Measurements from ENCODE around the gene ATP5ME.
A peak's percentile ranks its signal among the peaks of the same experiment; 100 is the strongest.
"Not testable (repeated sequence)": the region's sequence is repeated elsewhere in the genome, so short reads cannot be mapped to it uniquely, and the experiment has no call there.

The ATP5ME gene

DNA sequence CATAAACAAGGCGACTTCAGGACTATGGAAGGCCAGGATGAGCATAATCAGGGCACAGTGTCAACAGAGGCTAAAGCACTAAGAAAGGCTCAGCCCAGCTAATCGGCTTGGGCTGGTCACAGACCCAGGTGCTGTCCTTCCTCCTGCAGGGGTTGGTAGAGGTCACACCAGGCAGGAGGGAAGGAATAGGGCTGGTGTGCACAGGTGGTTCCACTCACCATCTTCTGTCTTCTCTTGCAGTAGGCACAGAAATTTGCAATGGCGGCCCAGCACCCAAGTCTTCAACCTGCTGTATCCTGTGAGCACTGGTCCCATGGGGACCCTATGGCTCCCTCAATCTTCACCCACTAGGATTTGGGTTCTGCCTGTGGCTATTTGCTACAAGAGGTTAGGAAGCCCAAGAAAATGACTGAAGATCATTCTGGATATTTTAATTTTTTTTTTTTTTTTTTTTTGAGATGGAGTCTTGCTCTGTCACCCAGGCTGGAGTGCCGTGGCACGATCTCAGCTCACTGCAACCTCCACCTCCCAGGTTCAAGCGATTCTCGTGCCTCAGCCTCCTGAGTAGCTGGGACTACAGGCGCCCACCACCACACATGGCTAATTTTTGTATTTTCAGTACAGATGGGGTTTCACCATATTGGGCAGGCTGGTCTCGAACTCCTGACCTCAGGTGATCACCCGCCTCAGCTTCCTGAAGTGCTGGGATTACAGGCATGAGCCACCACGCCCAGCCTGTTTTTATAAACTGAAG lies 4.1 kb downstream of the ATP5ME start:
- H3K4me1 ChIP-seq (ENCODE audit: control insufficient read depth in 5 of 5, insufficient read depth in 5 of 5, low read length in 5 of 5): peaks cover 2 to 16% (median 10%) of the 10 kb centered on the region in 5 donors
- H3K27me3 ChIP-seq (ENCODE audit: control insufficient read depth in 5 of 5, insufficient read depth in 4 of 5, low read length in 5 of 5): peaks cover 0 to 14% (median 7%) of the 10 kb centered on the region in 5 donors
- H3K36me3 ChIP-seq (ENCODE audit: control insufficient read depth in 5 of 5, insufficient read depth in 5 of 5, low read length in 5 of 5): peaks cover 0 to 22% (median 19%) of the 10 kb centered on the region in 5 donors
- not testable (repeated sequence) for H3K9ac ChIP-seq (ENCODE audit: low read length in 5 of 5); H3K27ac ChIP-seq (ENCODE audit: low read depth, low read length); H3K4me3 ChIP-seq (ENCODE audit: low read depth in 1 of 5, low read length in 5 of 5); H3K9me3 ChIP-seq (ENCODE audit: control insufficient read depth in 5 of 5, low read length in 5 of 5)

DNA sequence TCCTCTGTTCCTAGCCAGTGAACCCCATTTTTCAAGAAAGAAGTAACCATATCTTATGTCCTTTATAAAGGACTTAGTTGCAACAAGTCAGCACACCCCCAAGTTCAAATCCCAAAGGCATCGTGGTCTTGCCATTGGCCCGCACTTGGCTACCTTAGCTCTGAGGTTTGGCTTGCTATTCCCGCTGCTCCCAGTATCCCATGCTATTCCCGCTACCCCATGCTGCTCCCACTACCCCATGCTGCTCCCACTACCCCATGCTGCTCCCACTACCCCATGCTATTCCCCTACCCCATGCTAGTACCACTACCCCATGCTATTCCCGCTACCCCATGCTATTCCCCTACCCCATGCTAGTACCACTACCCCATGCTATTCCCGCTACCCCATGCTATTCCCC lies 5.9 kb downstream of the ATP5ME start:
- H3K9ac ChIP-seq (ENCODE audit: low read length in 5 of 5); H3K9me3 ChIP-seq (ENCODE audit: control insufficient read depth in 5 of 5, low read length in 5 of 5); H3K4me3 ChIP-seq (ENCODE audit: low read depth in 1 of 5, low read length in 5 of 5); H3K27ac ChIP-seq (ENCODE audit: low read depth, low read length): not testable (repeated sequence)
- H3K4me1 ChIP-seq (ENCODE audit: control insufficient read depth in 5 of 5, insufficient read depth in 5 of 5, low read length in 5 of 5): peaks cover 0 to 13% (median 12%) of the 10 kb centered on the region in 5 donors
- peaks cover 2 to 24% (median 11%) of the 10 kb centered on the region in 5 donors for H3K27me3 ChIP-seq (ENCODE audit: control insufficient read depth in 5 of 5, insufficient read depth in 4 of 5, low read length in 5 of 5)
- H3K36me3 ChIP-seq (ENCODE audit: control insufficient read depth in 5 of 5, insufficient read depth in 5 of 5, low read length in 5 of 5): peaks cover 0 to 22% (median 19%) of the 10 kb centered on the region in 5 donors

DNA sequence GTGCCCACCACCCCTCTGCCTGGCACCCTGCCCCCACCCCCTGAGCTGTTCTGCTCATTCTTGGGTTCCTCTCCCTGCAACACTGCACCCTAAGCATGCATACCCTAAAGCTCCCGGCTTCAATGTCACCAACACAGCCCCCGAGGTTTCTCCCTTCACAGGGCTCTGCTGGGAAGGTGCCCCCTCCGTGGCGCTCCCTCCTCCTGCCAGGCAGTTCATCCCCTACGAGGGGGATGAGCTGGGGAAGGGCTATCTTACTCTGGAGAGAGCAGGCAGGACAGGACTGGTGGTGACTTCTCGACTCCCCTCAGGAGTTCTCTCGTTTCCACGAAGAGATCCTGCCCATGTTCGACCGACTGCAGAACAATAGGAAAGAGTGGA lies 6.5 kb downstream of the ATP5ME start:
- Histone ChIP-seq H3K36me3 (ENCODE audit: control insufficient read depth in 5 of 5, insufficient read depth in 5 of 5, low read length in 5 of 5) (peaks cover 0 to 21% (median 19%) of the 10 kb centered on the region in 5 donors), H3K27me3 (ENCODE audit: control insufficient read depth in 5 of 5, insufficient read depth in 4 of 5, low read length in 5 of 5) (peaks cover 2 to 27% (median 14%) of the 10 kb centered on the region in 5 donors), H3K27ac (ENCODE audit: low read depth, low read length) (no peak overlapping the region), H3K9me3 (ENCODE audit: control insufficient read depth in 5 of 5, low read length in 5 of 5) (no peaks in the 10 kb centered on the region), H3K9ac (ENCODE audit: low read length in 5 of 5) (no peak overlapping the region), H3K4me1 (ENCODE audit: control insufficient read depth in 5 of 5, insufficient read depth in 5 of 5, low read length in 5 of 5) (peaks cover 0 to 13% (median 11%) of the 10 kb centered on the region in 5 donors), H3K4me3 (ENCODE audit: low read depth in 1 of 5, low read length in 5 of 5) (no peak overlapping the region)

DNA sequence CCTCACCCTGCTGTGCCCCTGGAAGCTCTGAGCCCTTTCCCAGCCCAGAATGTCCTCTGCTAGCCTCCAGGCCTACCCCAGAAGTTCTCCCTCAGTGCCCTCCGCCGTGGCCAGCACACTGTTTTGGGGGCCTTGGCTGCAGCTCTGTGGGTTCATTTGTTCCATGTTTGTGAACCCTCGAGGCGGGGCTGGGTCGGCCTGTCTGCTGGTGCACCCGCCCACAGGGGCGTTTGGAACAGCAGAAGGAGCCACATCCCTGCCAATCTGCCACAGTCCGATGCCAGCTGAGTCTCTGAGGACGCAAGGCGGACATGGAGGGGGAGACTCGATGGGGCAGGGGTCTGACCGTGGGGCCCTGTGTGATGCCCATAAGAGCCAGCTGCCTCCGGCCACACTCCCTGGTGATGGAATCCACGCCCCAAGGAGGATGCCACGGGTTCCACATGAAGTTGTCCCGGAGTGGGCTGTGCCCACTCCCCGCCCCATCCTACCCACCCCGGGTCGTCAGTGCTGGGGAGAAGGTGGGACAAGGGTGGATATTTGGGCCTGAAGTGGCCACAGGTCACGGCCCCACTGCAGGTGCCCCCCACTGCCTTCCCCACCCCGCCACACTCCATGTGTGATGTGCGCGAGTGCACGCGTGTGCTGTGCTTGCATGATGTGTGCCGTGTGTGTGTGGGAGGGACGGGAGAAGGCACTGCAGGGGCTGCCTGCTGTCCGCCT lies 7.1 kb downstream of the ATP5ME start:
- Histone ChIP-seq H3K27me3 (ENCODE audit: control insufficient read depth in 5 of 5, insufficient read depth in 4 of 5, low read length in 5 of 5) (peaks cover 2 to 30% (median 14%) of the 10 kb centered on the region in 5 donors), H3K4me3 (ENCODE audit: low read depth in 1 of 5, low read length in 5 of 5) (no peak overlapping the region), H3K27ac (ENCODE audit: low read depth, low read length) (no peak overlapping the region), H3K36me3 (ENCODE audit: control insufficient read depth in 5 of 5, insufficient read depth in 5 of 5, low read length in 5 of 5) (peaks cover 0 to 16% (median 14%) of the 10 kb centered on the region in 5 donors), H3K4me1 (ENCODE audit: control insufficient read depth in 5 of 5, insufficient read depth in 5 of 5, low read length in 5 of 5) (peaks cover 0 to 13% (median 11%) of the 10 kb centered on the region in 5 donors), H3K9me3 (ENCODE audit: control insufficient read depth in 5 of 5, low read length in 5 of 5) (no peaks in the 10 kb centered on the region), H3K9ac (ENCODE audit: low read length in 5 of 5) (no peak overlapping the region)

DNA sequence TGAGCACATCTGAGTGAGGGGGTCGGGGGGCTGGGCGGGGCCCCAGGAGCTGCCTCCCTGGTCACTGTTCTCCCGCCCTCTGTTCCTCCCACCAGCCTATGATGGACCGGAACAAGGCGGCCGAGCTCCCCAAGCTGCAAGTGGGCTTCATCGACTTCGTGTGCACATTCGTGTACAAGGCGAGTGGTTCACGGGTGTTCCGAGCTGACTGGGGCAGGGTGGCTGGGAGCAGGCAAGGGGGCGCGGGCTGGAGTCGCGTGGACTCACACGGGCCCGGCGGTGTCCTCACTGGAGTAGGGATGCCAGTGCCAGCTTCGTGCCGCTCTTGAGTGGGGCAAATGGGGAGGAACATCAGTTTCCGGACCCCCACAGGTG lies 7.7 kb downstream of the ATP5ME start:
- H3K4me1 ChIP-seq (ENCODE audit: control insufficient read depth in 5 of 5, insufficient read depth in 5 of 5, low read length in 5 of 5): peaks cover 0 to 13% (median 11%) of the 10 kb centered on the region in 5 donors
- no peak overlapping the region for H3K9ac ChIP-seq (ENCODE audit: low read length in 5 of 5)
- H3K9me3 ChIP-seq (ENCODE audit: control insufficient read depth in 5 of 5, low read length in 5 of 5): no peaks in the 10 kb centered on the region
- H3K27me3 ChIP-seq (ENCODE audit: control insufficient read depth in 5 of 5, insufficient read depth in 4 of 5, low read length in 5 of 5): peaks cover 2 to 31% (median 14%) of the 10 kb centered on the region in 5 donors
- H3K27ac ChIP-seq (ENCODE audit: low read depth, low read length): no peak overlapping the region
- H3K36me3 ChIP-seq (ENCODE audit: control insufficient read depth in 5 of 5, insufficient read depth in 5 of 5, low read length in 5 of 5): peaks cover 0 to 10% (median 8%) of the 10 kb centered on the region in 5 donors
- H3K4me3 ChIP-seq (ENCODE audit: low read depth in 1 of 5, low read length in 5 of 5): no peak overlapping the region

DNA sequence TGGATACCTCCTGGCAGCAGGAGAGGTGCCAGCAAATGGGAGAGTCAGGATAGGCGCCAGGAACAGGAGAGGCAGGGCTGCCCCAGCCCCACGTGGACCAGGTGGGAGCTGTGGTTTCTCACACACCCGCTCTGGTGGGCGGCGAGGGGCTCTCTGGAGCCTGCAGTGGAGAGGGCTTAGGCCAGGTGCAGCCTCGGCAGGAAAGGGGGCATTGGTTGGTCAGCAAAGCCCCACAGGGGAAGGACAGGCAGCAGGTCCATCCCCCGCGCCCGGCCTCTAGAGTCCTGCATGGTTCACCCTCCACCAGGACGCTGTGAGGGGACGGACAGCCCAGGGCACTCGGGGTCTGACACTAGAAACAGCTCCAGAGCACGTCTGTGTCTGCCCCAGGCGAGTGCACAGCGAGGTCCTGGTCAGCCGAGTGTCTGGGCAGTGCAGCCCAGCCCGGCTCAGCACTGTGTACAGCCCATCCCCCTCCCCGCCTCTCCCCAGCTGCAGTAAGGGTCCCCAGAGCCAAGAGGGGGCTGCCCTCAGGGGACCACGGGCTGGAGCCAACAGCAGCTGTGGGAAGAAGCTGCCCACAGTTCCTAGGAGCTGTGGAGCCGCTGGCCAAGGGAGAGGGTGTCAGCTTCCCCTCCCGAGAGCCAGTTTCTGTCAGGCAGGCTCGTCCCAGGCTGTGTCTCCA lies 8.2 kb downstream of the ATP5ME start:
- Histone ChIP-seq H3K4me3 (ENCODE audit: low read depth in 1 of 5, low read length in 5 of 5) (no peak overlapping the region), H3K9ac (ENCODE audit: low read length in 5 of 5) (no peak overlapping the region), H3K4me1 (ENCODE audit: control insufficient read depth in 5 of 5, insufficient read depth in 5 of 5, low read length in 5 of 5) (peaks cover 0 to 13% (median 11%) of the 10 kb centered on the region in 5 donors), H3K9me3 (ENCODE audit: control insufficient read depth in 5 of 5, low read length in 5 of 5) (no peaks in the 10 kb centered on the region), H3K27me3 (ENCODE audit: control insufficient read depth in 5 of 5, insufficient read depth in 4 of 5, low read length in 5 of 5) (peaks cover 2 to 31% (median 14%) of the 10 kb centered on the region in 5 donors), H3K36me3 (ENCODE audit: control insufficient read depth in 5 of 5, insufficient read depth in 5 of 5, low read length in 5 of 5) (peaks cover 0 to 5% (median 4%) of the 10 kb centered on the region in 5 donors), H3K27ac (ENCODE audit: low read depth, low read length) (no peak overlapping the region)

DNA sequence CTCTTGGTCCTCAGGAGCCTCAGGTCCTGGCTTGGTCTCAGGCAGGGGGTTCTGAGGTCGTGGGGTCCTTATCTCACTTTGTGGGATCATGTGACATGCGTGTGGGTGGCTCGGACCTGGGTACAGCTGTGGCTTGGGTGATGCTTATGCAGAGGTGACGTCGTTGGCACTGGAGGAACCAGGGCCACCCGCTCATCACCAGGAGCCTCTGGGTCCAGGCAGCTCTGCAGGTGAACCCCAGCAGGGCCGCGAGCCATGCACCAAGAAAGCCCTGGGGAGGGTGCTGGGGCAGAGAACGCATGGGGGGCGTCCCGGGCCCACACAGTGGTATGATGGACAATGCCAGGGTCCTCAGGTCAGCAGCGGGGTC lies 8.7 kb downstream of the ATP5ME start:
- H3K36me3 ChIP-seq (ENCODE audit: control insufficient read depth in 5 of 5, insufficient read depth in 5 of 5, low read length in 5 of 5): no peaks in the 10 kb centered on the region
- H3K9me3 ChIP-seq (ENCODE audit: control insufficient read depth in 5 of 5, low read length in 5 of 5): no peaks in the 10 kb centered on the region
- H3K27ac ChIP-seq (ENCODE audit: low read depth, low read length): no peak overlapping the region
- H3K27me3 ChIP-seq (ENCODE audit: control insufficient read depth in 5 of 5, insufficient read depth in 4 of 5, low read length in 5 of 5): peaks cover 2 to 31% (median 14%) of the 10 kb centered on the region in 5 donors
- no peak overlapping the region for H3K4me3 ChIP-seq (ENCODE audit: low read depth in 1 of 5, low read length in 5 of 5)
- no peak overlapping the region for H3K9ac ChIP-seq (ENCODE audit: low read length in 5 of 5)
- peaks cover 0 to 13% (median 11%) of the 10 kb centered on the region in 5 donors for H3K4me1 ChIP-seq (ENCODE audit: control insufficient read depth in 5 of 5, insufficient read depth in 5 of 5, low read length in 5 of 5)

DNA sequence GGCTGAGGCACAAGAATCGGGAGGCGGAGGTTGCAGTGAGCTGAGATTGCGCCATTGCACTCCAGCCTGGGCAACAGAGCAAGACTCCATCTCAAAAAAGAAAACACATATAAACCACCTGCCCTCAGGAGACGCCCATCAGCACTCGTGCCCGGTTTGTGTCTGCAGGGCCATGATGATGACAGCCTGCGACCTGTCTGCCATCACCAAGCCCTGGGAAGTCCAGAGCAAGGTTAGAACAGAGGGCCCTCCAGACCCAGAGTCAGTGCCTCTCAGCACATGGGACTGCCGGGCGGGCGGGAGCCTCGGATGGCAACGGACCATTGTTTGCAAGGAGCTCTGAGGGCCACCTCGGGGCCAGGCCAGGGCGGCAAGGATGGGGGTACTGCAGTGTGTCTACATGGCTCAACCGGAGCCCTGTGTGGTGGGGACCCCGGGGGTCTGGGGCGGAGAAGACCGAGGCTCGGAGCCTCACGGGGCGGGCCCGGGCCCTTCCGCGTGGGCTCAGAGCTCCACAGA lies 9.3 kb downstream of the ATP5ME start:
- Histone ChIP-seq H3K9me3 (ENCODE audit: control insufficient read depth in 5 of 5, low read length in 5 of 5) (no peaks in the 10 kb centered on the region), H3K27me3 (ENCODE audit: control insufficient read depth in 5 of 5, insufficient read depth in 4 of 5, low read length in 5 of 5) (peaks cover 2 to 31% (median 14%) of the 10 kb centered on the region in 5 donors), H3K4me1 (ENCODE audit: control insufficient read depth in 5 of 5, insufficient read depth in 5 of 5, low read length in 5 of 5) (peaks cover 0 to 13% (median 11%) of the 10 kb centered on the region in 5 donors), H3K9ac (ENCODE audit: low read length in 5 of 5) (no peak overlapping the region), H3K4me3 (ENCODE audit: low read depth in 1 of 5, low read length in 5 of 5) (no peak overlapping the region), H3K27ac (ENCODE audit: low read depth, low read length) (no peak overlapping the region), H3K36me3 (ENCODE audit: control insufficient read depth in 5 of 5, insufficient read depth in 5 of 5, low read length in 5 of 5) (no peaks in the 10 kb centered on the region)

DNA sequence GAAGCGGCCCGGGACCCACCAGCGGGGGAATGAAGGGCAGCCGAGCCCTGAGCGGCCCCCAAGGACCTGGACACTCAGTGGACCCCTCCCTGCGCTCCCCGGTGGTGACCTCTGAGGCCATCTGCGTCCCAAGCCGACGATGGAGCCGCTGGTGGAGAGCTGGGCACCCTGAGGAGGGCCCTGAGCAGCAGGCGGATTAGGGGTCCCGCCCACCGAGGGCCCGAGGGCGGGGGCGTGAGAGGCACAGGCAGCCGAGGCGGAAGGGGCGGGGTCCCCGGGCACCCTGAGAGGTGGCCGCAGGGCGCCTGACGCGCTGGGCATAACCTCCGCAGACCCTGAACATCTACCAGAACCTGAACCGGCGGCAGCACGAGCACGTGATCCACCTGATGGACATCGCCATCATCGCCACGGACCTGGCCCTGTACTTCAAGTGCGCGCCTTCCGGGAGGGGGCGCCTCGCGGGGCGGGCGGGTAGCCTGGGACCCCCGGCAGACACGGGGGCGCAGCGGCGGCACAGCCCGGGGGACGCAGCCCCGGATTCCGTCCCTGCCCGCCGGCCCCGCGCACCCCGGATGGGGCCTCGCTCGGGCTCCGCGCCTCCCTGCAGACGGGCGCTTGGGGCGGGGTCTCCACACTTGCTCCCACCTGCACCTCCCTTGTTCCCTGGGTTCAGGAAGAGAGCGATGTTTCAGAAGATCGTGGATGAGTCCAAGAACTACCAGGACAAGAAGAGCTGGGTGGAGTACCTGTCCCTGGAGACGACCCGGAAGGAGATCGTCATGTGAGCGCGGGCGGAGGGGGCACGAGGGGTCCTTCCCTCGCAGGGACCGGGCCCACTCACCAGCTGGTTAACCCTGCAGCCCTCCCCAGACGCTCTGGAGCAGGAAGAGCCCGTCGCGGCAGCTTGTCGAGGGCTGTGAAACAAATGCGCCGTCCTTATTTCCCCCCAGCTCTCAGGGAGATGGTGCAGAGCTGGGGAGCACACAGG lies 10.3 kb downstream of the ATP5ME start:
- peak overlapping the region in 3 of 5 donors; percentile 56 to 78 (median 57) for H3K9ac ChIP-seq (ENCODE audit: low read length in 5 of 5)
- peaks cover 2 to 31% (median 14%) of the 10 kb centered on the region in 5 donors for H3K27me3 ChIP-seq (ENCODE audit: control insufficient read depth in 5 of 5, insufficient read depth in 4 of 5, low read length in 5 of 5)
- H3K4me1 ChIP-seq (ENCODE audit: control insufficient read depth in 5 of 5, insufficient read depth in 5 of 5, low read length in 5 of 5): peaks cover 0 to 13% (median 11%) of the 10 kb centered on the region in 5 donors
- H3K36me3 ChIP-seq (ENCODE audit: control insufficient read depth in 5 of 5, insufficient read depth in 5 of 5, low read length in 5 of 5): no peaks in the 10 kb centered on the region
- no peak overlapping the region for H3K27ac ChIP-seq (ENCODE audit: low read depth, low read length)
- no peaks in the 10 kb centered on the region for H3K9me3 ChIP-seq (ENCODE audit: control insufficient read depth in 5 of 5, low read length in 5 of 5)
- peak overlapping the region; percentile 22 to 70 (median 59) for H3K4me3 ChIP-seq (ENCODE audit: low read depth in 1 of 5, low read length in 5 of 5)

Data from subcutaneous abdominal adipose tissue (tissue), 5 donors.